SK-N-SH treated with all-trans-retinoic acid at 6 μM for 48 hours (cell line): ENCODE measurements around the gene KCNJ1.

Experiments
- CREB5 ChIP-seq: fragments of 250-450 bp; sonication (Bioruptor Pico); IDR thresholded peaks from 2 replicates; pipeline ENCODE4 v1.5.1; 2020; ENCODE audit warnings: low read depth, mild to moderate bottlenecking, moderate library complexity
- CSRNP3 ChIP-seq: fragments of 250-450 bp; sonication (Bioruptor Pico); IDR thresholded peaks from 2 replicates; pipeline ENCODE4 v1.5.1; 2021; ENCODE audit warnings: mild to moderate bottlenecking, moderate library complexity
- ESRRG ChIP-seq: fragments of 250-450 bp; sonication (Bioruptor Pico); IDR thresholded peaks from 2 replicates; pipeline ENCODE4 v1.6.1; 2021; ENCODE audit warnings: mild to moderate bottlenecking
- GLIS3 ChIP-seq: fragments of 250-450 bp; sonication (Bioruptor Pico); IDR thresholded peaks from 2 replicates; pipeline ENCODE4 v1.5.0; 2020; ENCODE audit warnings: mild to moderate bottlenecking, moderate library complexity
- PATZ1 ChIP-seq: fragments of 250-450 bp; sonication (Bioruptor Pico); IDR thresholded peaks from 2 replicates; pipeline ENCODE4 v1.8.0; 2020; ENCODE audit warnings: mild to moderate bottlenecking, moderate library complexity, borderline replicate concordance
- TOX ChIP-seq: fragments of 250-450 bp; sonication (Bioruptor Pico); IDR thresholded peaks from 2 replicates; pipeline ENCODE4 v1.8.0; 2021; ENCODE audit warnings: mild to moderate bottlenecking, moderate library complexity, borderline replicate concordance
- ZFP3 ChIP-seq: fragments of 250-450 bp; sonication (Bioruptor Pico); IDR thresholded peaks from 2 replicates; pipeline ENCODE4 v1.5.0; 2020; ENCODE audit warnings: mild to moderate bottlenecking, moderate library complexity
- ZFP30 ChIP-seq: fragments of 450-650 bp; formaldehyde crosslinking; IDR thresholded peaks from 2 replicates; pipeline ENCODE4 v1.5.0; 2022; ENCODE audit warnings: mild to moderate bottlenecking, moderate library complexity

- TF ChIP-seq TOX (CRISPR knock-in tag) (no peak), CREB5 (no peak), ZFP3 (no peak), CSRNP3 (CRISPR knock-in tag) (no peak), PATZ1 (CRISPR knock-in tag) (no peak), GLIS3 (CRISPR knock-in tag) (no peak), ZFP30 (CRISPR knock-in tag) (no peak), ESRRG (CRISPR knock-in tag) (no peak)
Observed at GRCh38 chr11:128886406-128887124, 19.5 kb upstream of the KCNJ1 start.
